Measurements from ENCODE around the gene TECTA.

- no peak for TF ChIP-seq CTCF (IDR thresholded peaks at IDR 0.05)
- no peak for TF ChIP-seq EP300 (IDR thresholded peaks at IDR 0.05)
These were observed 32.9 kb upstream of the TECTA start for GRCh38 chr11:121067962-121068647.
